ENCODE results near the gene MSRB1.
"Not testable (repeated sequence)": the region's sequence is repeated elsewhere in the genome, so short reads cannot be mapped to it uniquely, and the experiment has no call there.

Gene MSRB1

GRCh38 chr16:1938316-1938715 is 4.7 kb downstream of the MSRB1 start:
- no peak for DNase-seq

GRCh38 chr16:1936945-1937479 is 6.0 kb downstream of the MSRB1 start:
- no peak for DNase-seq

- DNase-seq: no peak
Observed at GRCh38 chr16:1933097-1933661, 9.8 kb downstream of the MSRB1 start.

- no peak for DNase-seq
Observed at GRCh38 chr16:1932050-1933028, 10.7 kb downstream of the MSRB1 start.

- no peak for DNase-seq
Observed at GRCh38 chr16:1930338-1930720, 12.7 kb downstream of the MSRB1 start.

GRCh38 chr16:1929578-1930337 is 13.2 kb downstream of the MSRB1 start:
- DNase-seq: peak; percentile 84 to 94 (median 87)

- DNase-seq: peak in 1 of 5 experiments; percentile 26
Observed at GRCh38 chr16:1929105-1929504, 13.9 kb downstream of the MSRB1 start.

- no peak for DNase-seq
Observed at GRCh38 chr16:1926271-1926670, 16.7 kb downstream of the MSRB1 start.

GRCh38 chr16:1924095-1924494 is 18.9 kb downstream of the MSRB1 start:
- no peak for DNase-seq

- DNase-seq: no peak
Observed at GRCh38 chr16:1923299-1924034, 19.5 kb downstream of the MSRB1 start.

- DNase-seq: no peak
Observed at GRCh38 chr16:1922357-1922756, 20.6 kb downstream of the MSRB1 start.

GRCh38 chr16:1920727-1921171 is 22.2 kb downstream of the MSRB1 start:
- DNase-seq: no peak

- DNase-seq: not testable (repeated sequence)
Observed at GRCh38 chr16:1920122-1920521, 22.9 kb downstream of the MSRB1 start.

- no peak for DNase-seq
Observed at GRCh38 chr16:1919327-1919998, 23.5 kb downstream of the MSRB1 start.

- no peak for DNase-seq
Observed at GRCh38 chr16:1918351-1919326, 24.4 kb downstream of the MSRB1 start, which contains the start of gene HS3ST6. TSS of gene HS3ST6 (minus strand) at chr16:1918415. CDS start at chr16:1918323, 92 bp downstream.

- DNase-seq: no peak
Observed at GRCh38 chr16:1917665-1918350, 25.2 kb downstream of the MSRB1 start.

- DNase-seq: no peak
Observed at GRCh38 chr16:1917056-1917664, 25.8 kb downstream of the MSRB1 start.

GRCh38 chr16:1916640-1916990 is 26.4 kb downstream of the MSRB1 start:
- no peak for DNase-seq
